Stimulated activated naive CD4-positive, alpha-beta T cell (primary cell): ENCODE data around the gene TMEM47.

ENCODE experiments used
- DNase-seq, 6 experiments: peaks; one replicate each; lab custom pipeline; 2025; lab: John Stamatoyannopoulos, UW

TMEM47 gene

DNA sequence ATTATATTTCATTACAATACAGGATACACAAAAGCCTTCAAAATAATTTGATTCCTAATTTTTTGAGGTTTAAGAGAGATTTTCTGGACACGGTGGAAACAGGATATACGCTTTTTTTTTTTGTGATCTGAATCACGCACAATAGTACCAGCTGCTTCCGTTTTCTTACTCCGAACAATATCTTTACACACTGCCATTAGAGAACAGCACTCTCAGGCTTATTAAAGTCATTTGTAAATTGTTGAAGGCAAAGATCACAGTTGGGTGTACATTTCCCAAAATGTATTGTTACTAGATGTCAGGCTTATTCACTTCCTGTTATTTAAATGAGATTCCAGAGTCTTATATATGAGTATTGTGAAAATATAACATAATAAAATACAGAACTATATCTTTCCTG is 71.5 kb downstream of the TMEM47 start:
- no peak for DNase-seq

- DNase-seq = no peak
Measured at GRCh38 chrX:34584781-34585180, 72.3 kb downstream of the TMEM47 start.

- DNase-seq = no peak
Measured at GRCh38 chrX:34580069-34580468, 77.0 kb downstream of the TMEM47 start.

- no peak for DNase-seq
Measured at GRCh38 chrX:34578237-34578636, 78.8 kb downstream of the TMEM47 start.
